AG09319 (cell line): Measurements from ENCODE around the gene HYI.

Experiments used
- DNase-seq: peaks from one replicate; pipeline ENCODE4 v3.0.0-alpha.2; 2010; ENCODE audit warnings: low read depth; ENCODE audit errors: extremely low read depth
- TF ChIP-seq, protein P1 (sequence below): IDR thresholded peaks from 2 replicates; pipeline ENCODE4 v1.5.1; 2011; ENCODE audit warnings: low read depth, mild to moderate bottlenecking, inconsistent platforms, low read length, moderate library complexity

The HYI gene

DNA sequence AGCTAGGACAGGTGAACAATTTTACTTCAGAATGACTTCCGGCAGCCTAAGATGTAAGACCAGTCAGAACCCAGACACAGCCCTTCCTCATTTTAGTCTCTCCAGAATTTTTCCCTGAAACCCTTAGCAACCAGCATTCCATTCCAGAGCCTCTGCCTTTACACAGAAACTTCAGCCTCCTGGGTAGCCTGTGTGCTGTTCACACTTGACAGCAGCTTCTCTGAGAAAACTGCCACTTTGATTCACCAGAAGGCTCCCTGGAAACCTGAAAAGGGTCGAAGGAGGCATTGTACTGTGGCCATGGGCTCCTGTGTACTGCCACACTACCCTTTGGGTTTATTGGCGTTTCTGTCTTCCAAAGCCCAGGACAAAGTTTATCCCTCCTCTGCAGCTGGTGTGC is 17.4 kb downstream of the HYI start:
- DNase-seq = no peak
- TF ChIP-seq, protein P1, sequence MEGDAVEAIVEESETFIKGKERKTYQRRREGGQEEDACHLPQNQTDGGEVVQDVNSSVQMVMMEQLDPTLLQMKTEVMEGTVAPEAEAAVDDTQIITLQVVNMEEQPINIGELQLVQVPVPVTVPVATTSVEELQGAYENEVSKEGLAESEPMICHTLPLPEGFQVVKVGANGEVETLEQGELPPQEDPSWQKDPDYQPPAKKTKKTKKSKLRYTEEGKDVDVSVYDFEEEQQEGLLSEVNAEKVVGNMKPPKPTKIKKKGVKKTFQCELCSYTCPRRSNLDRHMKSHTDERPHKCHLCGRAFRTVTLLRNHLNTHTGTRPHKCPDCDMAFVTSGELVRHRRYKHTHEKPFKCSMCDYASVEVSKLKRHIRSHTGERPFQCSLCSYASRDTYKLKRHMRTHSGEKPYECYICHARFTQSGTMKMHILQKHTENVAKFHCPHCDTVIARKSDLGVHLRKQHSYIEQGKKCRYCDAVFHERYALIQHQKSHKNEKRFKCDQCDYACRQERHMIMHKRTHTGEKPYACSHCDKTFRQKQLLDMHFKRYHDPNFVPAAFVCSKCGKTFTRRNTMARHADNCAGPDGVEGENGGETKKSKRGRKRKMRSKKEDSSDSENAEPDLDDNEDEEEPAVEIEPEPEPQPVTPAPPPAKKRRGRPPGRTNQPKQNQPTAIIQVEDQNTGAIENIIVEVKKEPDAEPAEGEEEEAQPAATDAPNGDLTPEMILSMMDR = no peak

DNA sequence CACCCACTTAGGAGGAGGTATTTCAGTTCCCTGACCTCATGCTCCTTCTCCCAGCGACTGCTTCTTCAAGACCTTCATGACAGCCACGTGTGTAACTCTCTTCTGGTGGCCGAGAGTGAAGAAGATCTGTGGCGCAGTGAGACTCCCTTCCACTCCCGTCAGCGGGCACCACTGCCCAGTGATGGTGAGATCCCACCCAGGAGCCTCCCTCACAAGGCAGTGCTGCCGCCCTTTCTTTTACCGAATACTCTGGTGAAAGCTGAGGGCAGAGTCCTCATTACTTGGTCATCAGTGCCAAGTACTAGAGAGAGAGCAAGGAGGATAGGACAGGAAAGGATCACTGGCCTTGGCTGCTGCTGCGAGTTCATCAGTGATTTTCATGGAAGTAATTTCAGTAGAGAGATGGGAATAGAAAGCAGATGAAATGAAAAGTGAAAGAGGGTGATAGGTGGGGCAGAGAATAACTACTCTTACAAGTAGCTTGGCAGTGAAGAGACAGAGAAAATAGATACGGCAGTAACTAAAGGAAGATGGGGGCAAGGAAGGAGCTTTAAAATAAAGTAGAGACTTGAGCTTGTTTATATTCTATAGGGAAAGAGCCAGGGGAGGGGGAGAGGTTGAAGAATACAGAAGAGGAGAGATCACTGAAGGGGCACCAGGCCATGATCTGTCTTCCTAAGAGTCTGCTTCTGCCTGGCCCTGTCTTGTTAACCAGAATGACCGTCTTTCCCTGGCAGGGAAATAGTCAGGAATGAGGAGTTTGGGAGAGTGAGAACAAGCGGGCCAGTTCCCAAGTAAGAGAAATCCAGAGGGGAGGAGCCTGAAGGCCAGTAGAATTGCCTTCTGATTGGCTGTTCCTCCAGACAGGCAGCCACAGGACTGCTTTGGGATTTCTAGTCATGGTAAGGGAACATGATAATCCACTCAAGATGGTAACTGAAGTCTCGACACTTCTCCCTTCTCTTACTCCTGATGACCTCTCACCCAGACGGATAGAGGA is 18.3 kb downstream of the HYI start:
- TF ChIP-seq, protein P1 = no peak
- DNase-seq = peak; percentile 62

DNA sequence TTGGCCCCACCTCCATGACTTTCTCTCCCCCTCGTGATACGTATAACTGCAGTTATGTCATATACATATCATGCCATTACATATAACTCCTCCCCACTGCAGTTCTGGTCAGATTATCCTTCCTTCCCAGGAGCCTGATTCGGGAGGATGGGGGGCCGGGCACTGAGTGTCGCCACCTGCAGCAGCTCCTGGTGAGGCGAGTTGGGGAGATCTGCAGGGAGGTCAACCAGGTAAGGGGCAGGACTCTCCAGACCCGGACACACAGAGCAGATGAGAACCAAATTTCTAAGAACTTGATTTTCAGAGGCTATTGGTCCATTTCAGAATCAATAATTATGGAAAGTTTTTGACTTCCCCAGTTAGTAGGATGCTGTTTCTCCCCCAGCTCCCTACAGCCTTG is 19.5 kb downstream of the HYI start:
- TF ChIP-seq, protein P1 = no peak
- DNase-seq = no peak

DNA sequence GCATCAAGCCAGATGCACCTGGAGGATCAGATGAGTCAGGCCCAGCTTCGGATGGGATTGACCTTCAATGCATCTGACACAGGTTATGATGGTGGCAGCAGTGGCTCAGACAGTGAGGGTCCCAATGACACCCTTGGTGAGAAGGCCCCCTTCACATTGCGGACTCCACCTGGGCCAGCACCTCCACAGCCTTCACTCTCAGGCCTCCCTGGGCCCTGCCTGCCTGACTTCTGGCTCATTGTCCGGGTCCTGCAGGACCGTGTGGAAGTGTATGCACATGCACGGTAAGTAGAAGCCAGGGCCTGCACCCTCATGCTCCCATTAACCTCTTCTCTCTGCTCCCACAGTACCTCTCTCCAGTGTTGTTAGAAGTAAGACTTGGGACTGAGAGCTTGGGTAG is 20.8 kb downstream of the HYI start:
- DNase-seq = no peak
- TF ChIP-seq, protein P1 = no peak

DNA sequence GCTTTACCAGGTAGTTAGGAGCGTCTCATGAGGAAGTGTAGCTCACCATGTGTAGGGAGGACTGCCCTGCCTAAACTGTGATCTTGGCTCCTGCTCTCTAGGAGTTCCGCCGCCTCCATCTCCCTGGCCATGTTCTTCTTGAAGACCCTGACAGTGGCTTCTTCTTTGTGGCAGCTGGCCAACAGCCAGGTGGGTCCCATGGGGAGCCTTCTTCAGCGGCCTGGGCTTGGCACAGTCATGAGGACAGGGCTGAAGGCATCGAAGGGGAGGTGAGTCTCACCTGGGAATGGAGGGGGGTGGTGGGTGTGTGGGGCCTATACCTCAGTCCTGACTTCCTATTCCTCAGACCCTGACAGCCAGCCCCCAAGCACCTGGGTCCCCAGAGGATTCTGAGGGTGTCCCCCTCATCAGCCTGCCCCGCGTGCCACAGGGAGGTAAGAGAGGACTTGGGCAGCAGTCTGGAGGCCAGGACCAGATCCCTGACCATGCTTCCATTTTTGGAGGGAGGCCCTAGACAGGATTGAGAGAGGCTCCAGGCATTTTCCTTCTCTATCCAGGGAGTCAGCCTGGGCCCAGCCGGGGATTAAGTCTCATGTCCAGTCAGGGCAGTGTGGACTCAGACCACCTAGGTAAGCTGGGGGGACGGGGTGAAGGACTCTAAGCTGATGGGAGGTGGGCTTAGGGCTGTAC is 21.4 kb downstream of the HYI start:
- TF ChIP-seq, protein P1 = no peak

DNA sequence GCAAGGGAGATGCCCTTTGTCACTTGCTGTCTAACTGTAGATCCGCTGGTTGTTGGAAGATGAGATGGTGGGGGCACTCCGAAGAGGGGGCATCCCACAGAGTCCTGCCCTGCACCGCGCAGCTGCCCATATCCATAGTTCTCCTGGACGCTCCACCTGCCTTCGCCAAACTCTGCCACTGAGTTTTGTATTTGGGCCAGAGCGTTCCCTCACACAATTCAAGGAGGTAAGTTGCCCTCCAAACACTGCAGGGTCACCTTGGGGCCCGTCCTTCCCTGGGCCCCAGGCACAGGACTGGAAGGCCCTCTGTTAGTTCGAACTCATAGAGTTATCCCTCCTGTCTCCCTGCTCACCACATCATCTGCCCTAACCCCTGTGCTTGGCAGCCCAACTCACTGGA is 22.1 kb downstream of the HYI start:
- DNase-seq = no peak
- TF ChIP-seq, protein P1 = no peak

More for the DNA sequence above, 21.4 kb downstream of the HYI start:
- DNase-seq = no peak

DNA sequence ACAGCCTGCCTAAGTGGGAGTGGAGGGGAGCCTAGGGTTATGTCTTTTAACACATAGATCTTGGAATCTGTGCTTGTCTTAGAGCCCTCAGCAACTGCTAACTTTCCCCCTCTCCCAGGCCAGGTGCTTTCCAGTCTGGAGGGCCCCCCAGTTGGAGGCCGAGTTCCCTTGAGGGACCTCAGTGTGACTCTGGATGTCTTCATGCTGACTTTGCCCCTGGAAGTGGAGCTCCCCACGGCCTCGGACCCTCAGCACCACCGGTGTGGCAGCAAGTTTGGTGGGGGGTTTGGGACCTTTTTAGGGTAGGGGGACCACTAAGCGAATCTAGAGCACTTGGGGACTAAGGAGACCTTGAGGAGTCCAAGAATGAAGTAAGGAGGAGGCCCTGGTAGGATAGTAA is 22.9 kb downstream of the HYI start:
- DNase-seq = no peak
- TF ChIP-seq, protein P1 = no peak
